ENCODE measurements around the gene CD81. TPM values are rescaled to one million over a fixed set of nuclear protein-coding genes. Genes with fewer than 3 reads are reported as not detected.

The CD81 gene
- total RNA-seq, 1 experiment from 2014 or later: 183 TPM

GRCh38 chr11:2380396-2380795 lies 3.3 kb downstream of the CD81 start:
- Mint-ChIP-seq H3K36me3 (ENCODE audit: insufficient read depth, unreplicated experiment) (peaks cover 8% of the 10 kb centered on the region), H3K4me1 (ENCODE audit: insufficient read depth, unreplicated experiment) (peaks cover 13% of the 10 kb centered on the region), H3K27ac (ENCODE audit: low read depth, unreplicated experiment) (no peak overlapping the region), H3K9me3 (ENCODE audit: unreplicated experiment) (no peaks in the 10 kb centered on the region), H3K27me3 (ENCODE audit: insufficient read depth, unreplicated experiment) (no peaks in the 10 kb centered on the region), H3K4me3 (ENCODE audit: unreplicated experiment) (no peak overlapping the region)
- CTCF ChIA-PET: interaction anchor here (0.7 to 1.0 kb wide), 2 partner anchors 75 to 489 kb away, joined by 3 read pairs; partner anchors contain the start of gene PRR33
- BruUV-seq (replicated peaks): no TSS peak
- intact Hi-C loops (cut with micrococcal nuclease): no loop called here
- DNase-seq (ENCODE audit: unreplicated experiment): no peak
- POLR2A ChIA-PET: interaction anchor here (1.3 kb wide), 1 partner anchor 9 kb away, joined by 3 read pairs; no protein-coding TSS in a partner anchor
- TF ChIP-seq, protein P1, sequence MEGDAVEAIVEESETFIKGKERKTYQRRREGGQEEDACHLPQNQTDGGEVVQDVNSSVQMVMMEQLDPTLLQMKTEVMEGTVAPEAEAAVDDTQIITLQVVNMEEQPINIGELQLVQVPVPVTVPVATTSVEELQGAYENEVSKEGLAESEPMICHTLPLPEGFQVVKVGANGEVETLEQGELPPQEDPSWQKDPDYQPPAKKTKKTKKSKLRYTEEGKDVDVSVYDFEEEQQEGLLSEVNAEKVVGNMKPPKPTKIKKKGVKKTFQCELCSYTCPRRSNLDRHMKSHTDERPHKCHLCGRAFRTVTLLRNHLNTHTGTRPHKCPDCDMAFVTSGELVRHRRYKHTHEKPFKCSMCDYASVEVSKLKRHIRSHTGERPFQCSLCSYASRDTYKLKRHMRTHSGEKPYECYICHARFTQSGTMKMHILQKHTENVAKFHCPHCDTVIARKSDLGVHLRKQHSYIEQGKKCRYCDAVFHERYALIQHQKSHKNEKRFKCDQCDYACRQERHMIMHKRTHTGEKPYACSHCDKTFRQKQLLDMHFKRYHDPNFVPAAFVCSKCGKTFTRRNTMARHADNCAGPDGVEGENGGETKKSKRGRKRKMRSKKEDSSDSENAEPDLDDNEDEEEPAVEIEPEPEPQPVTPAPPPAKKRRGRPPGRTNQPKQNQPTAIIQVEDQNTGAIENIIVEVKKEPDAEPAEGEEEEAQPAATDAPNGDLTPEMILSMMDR (IDR thresholded peaks at IDR 0.05; ENCODE audit: unreplicated experiment): no peak

- no peak for DNase-seq (ENCODE audit: unreplicated experiment)
- no TSS peak for BruUV-seq (replicated peaks)
- POLR2A ChIA-PET: interaction anchor here (1.3 kb wide), 1 partner anchor 9 kb away, joined by 3 read pairs; no protein-coding TSS in a partner anchor
- Mint-ChIP-seq H3K27ac (ENCODE audit: low read depth, unreplicated experiment) (no peak overlapping the region), H3K36me3 (ENCODE audit: insufficient read depth, unreplicated experiment) (peaks cover 8% of the 10 kb centered on the region), H3K4me3 (ENCODE audit: unreplicated experiment) (no peak overlapping the region), H3K27me3 (ENCODE audit: insufficient read depth, unreplicated experiment) (no peaks in the 10 kb centered on the region), H3K9me3 (ENCODE audit: unreplicated experiment) (no peaks in the 10 kb centered on the region), H3K4me1 (ENCODE audit: insufficient read depth, unreplicated experiment) (peaks cover 13% of the 10 kb centered on the region)
- CTCF ChIA-PET: interaction anchor here (1.0 kb wide), 1 partner anchor 76 kb away, joined by 3 read pairs; no protein-coding TSS in a partner anchor
- TF ChIP-seq, protein P1 (IDR thresholded peaks at IDR 0.05; ENCODE audit: unreplicated experiment): no peak
- intact Hi-C loops (cut with micrococcal nuclease): no loop called here
Measured at GRCh38 chr11:2380807-2381350, 3.8 kb downstream of the CD81 start.

DNA sequence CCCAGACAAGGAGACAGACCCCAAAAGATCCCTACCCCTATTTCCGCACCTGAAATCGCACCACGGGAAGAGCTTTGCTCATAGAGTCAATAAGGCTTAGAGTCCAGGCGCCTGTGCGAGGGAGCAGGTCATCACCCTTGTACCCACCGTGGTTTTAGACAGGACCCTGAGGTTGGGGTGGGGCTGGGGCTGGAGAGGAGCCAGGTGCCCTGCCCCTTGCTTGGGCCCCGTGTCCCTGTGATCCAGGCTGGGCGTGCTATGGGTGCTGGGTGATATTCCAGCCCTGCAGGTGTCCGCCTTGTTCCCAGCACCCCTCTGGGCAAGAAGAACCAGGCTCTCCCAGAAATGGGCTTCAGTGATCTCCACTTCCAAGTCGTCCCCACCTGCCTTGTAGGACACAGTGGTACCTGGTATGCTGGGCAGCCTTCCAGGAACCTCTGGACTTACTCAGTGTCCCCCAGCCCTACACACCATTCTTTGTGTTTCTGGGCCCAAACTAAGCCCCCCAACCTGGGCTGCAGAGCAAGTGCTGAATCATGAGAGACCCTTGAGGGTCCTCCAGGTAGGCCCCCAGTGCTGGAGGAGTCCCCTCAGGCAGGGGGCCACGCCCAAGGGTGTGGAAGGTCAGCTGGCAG lies 4.5 kb downstream of the CD81 start:
- no TSS peak for BruUV-seq (replicated peaks)
- CTCF ChIA-PET: interaction anchor here (1.1 to 1.4 kb wide), 3 partner anchors 39 to 76 kb away, joined by 3 to 6 read pairs (median 5); no protein-coding TSS in a partner anchor
- intact Hi-C loops (cut with micrococcal nuclease): no loop called here

DNA sequence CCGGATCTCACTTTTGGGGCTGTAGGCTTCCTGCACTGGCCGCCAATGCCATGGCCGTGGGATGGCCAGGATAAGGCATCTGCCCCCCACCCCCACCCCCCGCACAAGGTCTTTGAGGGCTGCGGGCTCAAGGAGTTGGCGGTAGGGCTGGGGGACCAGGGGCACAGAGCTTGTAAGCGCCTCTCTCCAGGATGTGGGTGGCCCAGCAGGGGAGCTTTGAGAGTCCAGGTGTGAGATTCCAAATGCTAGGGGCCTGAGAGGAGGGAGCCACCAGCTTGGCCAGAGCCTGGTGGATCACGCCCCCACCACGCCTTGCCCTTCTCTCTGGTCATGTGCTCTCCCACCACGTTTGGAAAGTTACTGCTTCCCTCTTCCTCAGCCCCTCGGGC lies 5.0 kb downstream of the CD81 start:
- DNase-seq (ENCODE audit: unreplicated experiment): no peak
- Mint-ChIP-seq H3K36me3 (ENCODE audit: insufficient read depth, unreplicated experiment) (peaks cover 8% of the 10 kb centered on the region), H3K9me3 (ENCODE audit: unreplicated experiment) (no peaks in the 10 kb centered on the region), H3K27ac (ENCODE audit: low read depth, unreplicated experiment) (no peak overlapping the region), H3K4me3 (ENCODE audit: unreplicated experiment) (no peak overlapping the region), H3K4me1 (ENCODE audit: insufficient read depth, unreplicated experiment) (peaks cover 13% of the 10 kb centered on the region), H3K27me3 (ENCODE audit: insufficient read depth, unreplicated experiment) (no peaks in the 10 kb centered on the region)
- TF ChIP-seq, protein P1 (IDR thresholded peaks at IDR 0.05; ENCODE audit: unreplicated experiment): no peak
- BruUV-seq (replicated peaks): no TSS peak
- intact Hi-C loops (cut with micrococcal nuclease): no loop called here
- ChIA-PET POLR2A (no interaction called here), CTCF (interaction anchor here (1.0 to 1.5 kb wide), 5 partner anchors 18 to 76 kb away, joined by 3 to 6 read pairs (median 3); partner anchors contain the start of gene TSSC4)

More for the DNA sequence above, 4.5 kb downstream of the CD81 start:
- H3K4me1 Mint-ChIP-seq (ENCODE audit: insufficient read depth, unreplicated experiment): peaks cover 13% of the 10 kb centered on the region
- H3K27ac Mint-ChIP-seq (ENCODE audit: low read depth, unreplicated experiment): no peak overlapping the region
- no peak for DNase-seq (ENCODE audit: unreplicated experiment)
- TF ChIP-seq, protein P1 (IDR thresholded peaks at IDR 0.05; ENCODE audit: unreplicated experiment): no peak
- no peak overlapping the region for H3K4me3 Mint-ChIP-seq (ENCODE audit: unreplicated experiment)
- H3K27me3 Mint-ChIP-seq (ENCODE audit: insufficient read depth, unreplicated experiment): no peaks in the 10 kb centered on the region
- peaks cover 8% of the 10 kb centered on the region for H3K36me3 Mint-ChIP-seq (ENCODE audit: insufficient read depth, unreplicated experiment)
- POLR2A ChIA-PET: interaction anchor here (1.3 kb wide), 1 partner anchor 10 kb away, joined by 3 read pairs; no protein-coding TSS in a partner anchor
- H3K9me3 Mint-ChIP-seq (ENCODE audit: unreplicated experiment): no peaks in the 10 kb centered on the region
